SIG-M5 treated with dmso at 0.1 percent for 504 hours (cell line): Measurements from ENCODE around the gene ZNF746.

Experiments
- DNase-seq: peaks from one replicate; lab custom pipeline; 2025; ENCODE audit not compliant: unreplicated experiment; lab: John Stamatoyannopoulos, UW

Gene ZNF746

GRCh38 chr7:149427893-149428292, 69.7 kb downstream of the ZNF746 start:
- no peak for DNase-seq

- DNase-seq, result no peak
These were observed 70.4 kb downstream of the ZNF746 start for GRCh38 chr7:149427096-149427680.

GRCh38 chr7:149423449-149424110, 74.0 kb downstream of the ZNF746 start:
- no peak for DNase-seq

- DNase-seq, result no peak
These were observed 74.7 kb downstream of the ZNF746 start for GRCh38 chr7:149422914-149423301.
